ENCODE data around the gene ST6GALNAC6. TPM values are rescaled to one million over a fixed set of nuclear protein-coding genes. Genes with fewer than 3 reads are reported as not detected.

Gene ST6GALNAC6
- total RNA-seq, 2 experiments from 2014 or later: 93.1 to 97.5 TPM

DNA sequence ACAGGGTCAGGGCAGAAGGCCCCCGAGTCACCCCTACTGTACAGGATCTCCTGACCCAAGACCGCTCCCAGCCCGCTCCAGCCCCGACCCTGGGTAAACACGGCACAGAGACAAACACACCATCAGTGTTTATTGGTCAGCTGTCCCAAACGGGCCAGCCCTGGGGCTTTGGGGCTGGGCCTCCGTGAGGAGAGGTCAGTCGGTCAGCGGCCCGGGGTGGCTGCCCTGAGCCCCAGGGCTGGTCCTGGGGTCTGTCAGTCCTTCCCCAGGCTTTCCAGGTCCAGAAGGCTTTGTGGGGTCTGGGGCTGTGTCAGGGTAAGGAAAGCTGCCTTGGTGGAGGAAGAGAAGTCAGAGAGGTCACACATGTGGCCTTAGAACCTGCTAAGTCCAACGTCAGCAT is 35.6 kb upstream of the ST6GALNAC6 start:
- CTCF ChIA-PET: interaction anchor here (0.5 to 1.4 kb wide), 3 partner anchors 8 to 200 kb away, joined by 3 read pairs; partner anchors contain the start of gene TOR2A

GRCh38 chr9:127934248-127934647 is 34.8 kb upstream of the ST6GALNAC6 start:
- POLR2A ChIA-PET: interaction anchor here (1.4 kb wide), 1 partner anchor 17 kb away, joined by 4 read pairs; the partner anchor contains the start of gene ST6GALNAC4
- DNase-seq: no peak
- CTCF ChIA-PET: interaction anchor here (1.2 to 1.4 kb wide), 2 partner anchors 8 to 199 kb away, joined by 3 read pairs; partner anchors contain the start of gene TOR2A
- H3K27ac ChIP-seq (ENCODE audit: low read depth in 1 of 2, low read length in 2 of 2): no peak overlapping the region
- H3K27me3 ChIP-seq (ENCODE audit: control insufficient read depth in 1 of 2, insufficient read depth in 2 of 2, low read length in 2 of 2): no peaks in the 10 kb centered on the region
- Mint-ChIP-seq H3K36me3 (ENCODE audit: low read depth) (peaks cover 30% of the 10 kb centered on the region), H3K27me3 (no peaks in the 10 kb centered on the region), H3K9me3 (no peaks in the 10 kb centered on the region), H3K4me3 (peak overlapping the region; percentile 58), H3K27ac (no peak overlapping the region), H3K4me1 (ENCODE audit: low read depth) (peaks cover 75% of the 10 kb centered on the region)
- TF ChIP-seq, protein P1, sequence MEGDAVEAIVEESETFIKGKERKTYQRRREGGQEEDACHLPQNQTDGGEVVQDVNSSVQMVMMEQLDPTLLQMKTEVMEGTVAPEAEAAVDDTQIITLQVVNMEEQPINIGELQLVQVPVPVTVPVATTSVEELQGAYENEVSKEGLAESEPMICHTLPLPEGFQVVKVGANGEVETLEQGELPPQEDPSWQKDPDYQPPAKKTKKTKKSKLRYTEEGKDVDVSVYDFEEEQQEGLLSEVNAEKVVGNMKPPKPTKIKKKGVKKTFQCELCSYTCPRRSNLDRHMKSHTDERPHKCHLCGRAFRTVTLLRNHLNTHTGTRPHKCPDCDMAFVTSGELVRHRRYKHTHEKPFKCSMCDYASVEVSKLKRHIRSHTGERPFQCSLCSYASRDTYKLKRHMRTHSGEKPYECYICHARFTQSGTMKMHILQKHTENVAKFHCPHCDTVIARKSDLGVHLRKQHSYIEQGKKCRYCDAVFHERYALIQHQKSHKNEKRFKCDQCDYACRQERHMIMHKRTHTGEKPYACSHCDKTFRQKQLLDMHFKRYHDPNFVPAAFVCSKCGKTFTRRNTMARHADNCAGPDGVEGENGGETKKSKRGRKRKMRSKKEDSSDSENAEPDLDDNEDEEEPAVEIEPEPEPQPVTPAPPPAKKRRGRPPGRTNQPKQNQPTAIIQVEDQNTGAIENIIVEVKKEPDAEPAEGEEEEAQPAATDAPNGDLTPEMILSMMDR (IDR thresholded peaks at IDR 0.05): no peak
- peaks cover 68% of the 10 kb centered on the region for H3K4me1 ChIP-seq (ENCODE audit: insufficient read depth, low read length)
- intact Hi-C loops (cut with DNase I, micrococcal nuclease): loop anchor here in 1 of 2 experiments (10.0 kb wide), 1 partner anchor 1711 kb away; the partner anchor contains the start of gene ASB6
- ATAC-seq (ENCODE audit: poor library complexity): no peak
- no peaks in the 10 kb centered on the region for H3K36me3 ChIP-seq (ENCODE audit: insufficient read depth, low read length)
- no peaks in the 10 kb centered on the region for H3K9me3 ChIP-seq (ENCODE audit: control insufficient read depth in 1 of 2, insufficient read depth in 1 of 2, low read length in 2 of 2)
- no peak overlapping the region for H3K4me3 ChIP-seq (ENCODE audit: low read length)

More for the DNA sequence above, 35.6 kb upstream of the ST6GALNAC6 start:
- Histone ChIP-seq H3K4me1 (ENCODE audit: insufficient read depth, low read length) (peaks cover 61% of the 10 kb centered on the region), H3K9me3 (ENCODE audit: control insufficient read depth in 1 of 2, insufficient read depth in 1 of 2, low read length in 2 of 2) (no peaks in the 10 kb centered on the region), H3K27me3 (ENCODE audit: control insufficient read depth in 1 of 2, insufficient read depth in 2 of 2, low read length in 2 of 2) (no peaks in the 10 kb centered on the region), H3K36me3 (ENCODE audit: insufficient read depth, low read length) (peaks cover 5% of the 10 kb centered on the region), H3K27ac (ENCODE audit: low read depth in 1 of 2, low read length in 2 of 2) (no peak overlapping the region), H3K4me3 (ENCODE audit: low read length) (no peak overlapping the region)
- Mint-ChIP-seq H3K4me1 (ENCODE audit: low read depth) (peaks cover 67% of the 10 kb centered on the region), H3K27ac (peak overlapping the region; percentile 88), H3K9me3 (no peaks in the 10 kb centered on the region), H3K36me3 (ENCODE audit: low read depth) (peaks cover 37% of the 10 kb centered on the region), H3K4me3 (peak overlapping the region; percentile 74), H3K27me3 (no peaks in the 10 kb centered on the region)
- TF ChIP-seq, protein P1 (IDR thresholded peaks at IDR 0.05): no peak
- POLR2A ChIA-PET: interaction anchor here (1.4 kb wide), 1 partner anchor 18 kb away, joined by 4 read pairs; the partner anchor contains the start of gene ST6GALNAC4
- intact Hi-C loops (cut with DNase I, micrococcal nuclease): loop anchor here (5.0 to 10.0 kb wide), 3 partner anchors 37 to 1710 kb away; partner anchors contain the start of gene ASB6 (in 1 of the 2)
- ATAC-seq (ENCODE audit: poor library complexity): no peak
- peak in 1 of 14 experiments; percentile 4 for DNase-seq

GRCh38 chr9:127931092-127931881 is 31.9 kb upstream of the ST6GALNAC6 start:
- CTCF ChIA-PET: interaction anchor here (0.5 to 1.5 kb wide), 2 partner anchors 11 to 138 kb away, joined by 3 to 4 read pairs; no protein-coding TSS in a partner anchor
- Histone ChIP-seq H3K27ac (ENCODE audit: low read depth in 1 of 2, low read length in 2 of 2) (no peak overlapping the region), H3K9me3 (ENCODE audit: control insufficient read depth in 1 of 2, insufficient read depth in 1 of 2, low read length in 2 of 2) (no peaks in the 10 kb centered on the region), H3K4me3 (ENCODE audit: low read length) (peak overlapping the region; percentile 49), H3K36me3 (ENCODE audit: insufficient read depth, low read length) (no peaks in the 10 kb centered on the region), H3K4me1 (ENCODE audit: insufficient read depth, low read length) (peaks cover 69% of the 10 kb centered on the region), H3K27me3 (ENCODE audit: control insufficient read depth in 1 of 2, insufficient read depth in 2 of 2, low read length in 2 of 2) (peaks cover 0 to 8% of the 10 kb centered on the region in 2 experiments)
- TF ChIP-seq, protein P1 (IDR thresholded peaks at IDR 0.05): no peak
- Mint-ChIP-seq H3K4me3 (peak overlapping the region; percentile 86), H3K9me3 (no peaks in the 10 kb centered on the region), H3K4me1 (ENCODE audit: low read depth) (peaks cover 55% of the 10 kb centered on the region), H3K27ac (peak overlapping the region; percentile 31), H3K36me3 (ENCODE audit: low read depth) (peaks cover 8% of the 10 kb centered on the region), H3K27me3 (no peaks in the 10 kb centered on the region)
- POLR2A ChIA-PET: interaction anchor here (0.9 to 2.4 kb wide), 2 partner anchors 12 to 47 kb away, joined by 4 to 7 read pairs; no protein-coding TSS in a partner anchor
- ATAC-seq (ENCODE audit: poor library complexity): peak; percentile 16
- intact Hi-C loops (cut with DNase I, micrococcal nuclease): loop anchor here in 1 of 2 experiments (10.0 kb wide), 1 partner anchor 1714 kb away; the partner anchor contains the start of gene ASB6
- DNase-seq: peak in 2 of 14 experiments; percentile 62 to 67

Measured in CD4-positive, alpha-beta T cell (primary cell).